Mesenchymal stem cell (in vitro differentiated cells and primary cell): ENCODE measurements around the gene NEK11.
"Not testable (repeated sequence)": the region's sequence is repeated elsewhere in the genome, so short reads cannot be mapped to it uniquely, and the experiment has no call there.

Experiments
- DNase-seq: peaks from one replicate; pipeline ENCODE4 v3.0.0-alpha.2; 2013
- H2AFZ ChIP-seq: one replicate; pipeline ENCODE4 v1.6.1; 2013; ENCODE audit warnings: low read depth, mild to moderate bottlenecking, control low read depth, inconsistent platforms, low read length, moderate library complexity
- H2AK5ac ChIP-seq: 2 replicates; pipeline ENCODE4 v1.6.1; 2013; ENCODE audit warnings: low read length, moderate library complexity, mild to moderate bottlenecking, inconsistent platforms; ENCODE audit not compliant: severe bottlenecking
- H2BK120ac ChIP-seq: one replicate; pipeline ENCODE4 v1.6.1; 2013; ENCODE audit warnings: low read depth, mild to moderate bottlenecking, inconsistent platforms, low read length, moderate library complexity
- H2BK12ac ChIP-seq, 2 experiments: one replicate each; pipeline ENCODE4 v1.6.1; 2013; ENCODE audit warnings: inconsistent platforms in 2 of 2, low read length in 2 of 2, mild to moderate bottlenecking in 2 of 2, moderate library complexity in 2 of 2, control low read depth in 1 of 2
- H2BK15ac ChIP-seq: one replicate; pipeline ENCODE4 v1.6.1; 2013; ENCODE audit warnings: mild to moderate bottlenecking, low read depth, inconsistent platforms; ENCODE audit not compliant: poor library complexity, severe bottlenecking
- H2BK5ac ChIP-seq: 2 replicates; pipeline ENCODE4 v1.6.1; 2013; ENCODE audit warnings: low read depth, mild to moderate bottlenecking, low read length, control low read depth, inconsistent platforms; ENCODE audit not compliant: poor library complexity, severe bottlenecking
- H3K14ac ChIP-seq, 2 experiments: one replicate each; pipeline ENCODE4 v1.6.1; 2013; ENCODE audit warnings: inconsistent platforms in 2 of 2, low read length in 2 of 2, control low read depth in 1 of 2, mild to moderate bottlenecking in 1 of 2, moderate library complexity in 1 of 2
- H3K18ac ChIP-seq, 2 experiments: one replicate each; pipeline ENCODE4 v1.6.1; 2013; ENCODE audit warnings: inconsistent platforms in 2 of 2, low read length in 2 of 2, control low read depth in 1 of 2, low read depth in 1 of 2, mild to moderate bottlenecking in 1 of 2
- H3K23ac ChIP-seq, 2 experiments: one replicate each; pipeline ENCODE4 v1.6.1; 2013; ENCODE audit warnings: inconsistent platforms in 2 of 2, low read length in 2 of 2, mild to moderate bottlenecking in 2 of 2, moderate library complexity in 2 of 2, control low read depth in 1 of 2
- H3K27ac ChIP-seq: 2 replicates; pipeline ENCODE4 v1.5.1; 2013; ENCODE audit warnings: mild to moderate bottlenecking, moderate library complexity, low read length, control low read depth, inconsistent platforms; ENCODE audit not compliant: poor library complexity, severe bottlenecking
- H3K27me3 ChIP-seq, 2 experiments: 2 replicates each; pipeline versions ENCODE4 v1.6.1 to v1.7.0; 2013; ENCODE audit warnings: low read length in 2 of 2, mild to moderate bottlenecking in 2 of 2, moderate library complexity in 2 of 2, control low read depth in 1 of 2, inconsistent platforms in 1 of 2; ENCODE audit not compliant: control insufficient read depth in 1 of 2, insufficient read depth in 1 of 2
- H3K36me3 ChIP-seq, 2 experiments: 2 replicates each; pipeline versions ENCODE4 v1.6.1 to v1.7.0; 2013; ENCODE audit warnings: low read length in 2 of 2, control low read depth in 1 of 2, inconsistent platforms in 1 of 2, low read depth in 1 of 2, mild to moderate bottlenecking in 1 of 2; ENCODE audit not compliant: insufficient read depth in 2 of 2, control insufficient read depth in 1 of 2
- H3K4ac ChIP-seq, 2 experiments: one replicate each; pipeline ENCODE4 v1.6.1; 2013; ENCODE audit warnings: inconsistent platforms in 2 of 2, low read length in 2 of 2, mild to moderate bottlenecking in 2 of 2, moderate library complexity in 2 of 2, control low read depth in 1 of 2, low read depth in 1 of 2
- H3K4me1 ChIP-seq: 2 replicates; pipeline ENCODE4 v1.6.1; 2013; ENCODE audit warnings: low read depth, low read length, control low read depth; ENCODE audit not compliant: control insufficient read depth, insufficient read depth
- H3K4me2 ChIP-seq: 2 replicates; pipeline ENCODE4 v1.6.1; 2013; ENCODE audit warnings: low read length, mild to moderate bottlenecking, inconsistent platforms; ENCODE audit not compliant: poor library complexity, severe bottlenecking
- H3K4me3 ChIP-seq, 2 experiments: 2 replicates each; pipeline versions ENCODE4 v1.5.1 to v1.7.0; 2013; ENCODE audit warnings: low read length in 2 of 2, mild to moderate bottlenecking in 2 of 2, control low read depth in 1 of 2, low read depth in 1 of 2; ENCODE audit not compliant: insufficient read depth in 1 of 2
- H3K79me1 ChIP-seq: replicated peaks from 2 replicates; pipeline ENCODE4 v1.6.1; 2013; ENCODE audit warnings: mild to moderate bottlenecking, control low read depth, low read length, inconsistent platforms; ENCODE audit not compliant: poor library complexity, severe bottlenecking
- H3K9ac ChIP-seq: 2 replicates; pipeline ENCODE4 v1.7.0; 2013; ENCODE audit warnings: mild to moderate bottlenecking, low read length, moderate library complexity
- H3K9me3 ChIP-seq: 2 replicates; pipeline ENCODE4 v1.7.0; 2013; ENCODE audit warnings: mild to moderate bottlenecking, low read length; ENCODE audit not compliant: control insufficient read depth
- H4K8ac ChIP-seq: one replicate; pipeline ENCODE4 v1.6.1; 2013; ENCODE audit warnings: inconsistent platforms, mild to moderate bottlenecking, low read length, moderate library complexity
- H4K91ac ChIP-seq: one replicate; pipeline ENCODE4 v1.6.1; 2013; ENCODE audit warnings: mild to moderate bottlenecking, low read length, inconsistent platforms
- WGBS: methylation state at CpG from one replicate; pipeline ENCODE4 v1.1.7; 2013; ENCODE audit warnings: mixed read lengths; 5-methylcytosine and 5-hydroxymethylcytosine counted together

Gene NEK11

GRCh38 chr3:131036200-131036816 lies 9.6 kb downstream of the NEK11 start:
- H3K23ac ChIP-seq = no peak overlapping the region
- H3K14ac ChIP-seq = no peak overlapping the region

GRCh38 chr3:131036986-131037385 lies 10.3 kb downstream of the NEK11 start:
- no peak overlapping the region for H2BK15ac ChIP-seq
- no peak overlapping the region for H4K8ac ChIP-seq
- no peak overlapping the region for H3K27ac ChIP-seq
- no peak overlapping the region for H3K9ac ChIP-seq
- H3K4me1 ChIP-seq = no peaks in the 10 kb centered on the region
- WGBS = 89% methylated on average over 3 of the region's 5 CpGs
- no peak overlapping the region for H3K14ac ChIP-seq
- DNase-seq = no peak
- peaks cover 1% of the 10 kb centered on the region for H3K79me1 ChIP-seq
- H3K4ac ChIP-seq = no peak overlapping the region
- H2AK5ac ChIP-seq = no peak overlapping the region
- peaks cover 0 to 3% of the 10 kb centered on the region in 2 experiments for H3K36me3 ChIP-seq
- H3K9me3 ChIP-seq = no peaks in the 10 kb centered on the region
- H3K27me3 ChIP-seq = no peaks in the 10 kb centered on the region
- no peak overlapping the region for H3K4me2 ChIP-seq
- H3K18ac ChIP-seq = no peak overlapping the region
- no peak overlapping the region for H4K91ac ChIP-seq
- H2BK120ac ChIP-seq = no peak overlapping the region
- H2BK12ac ChIP-seq = no peak overlapping the region
- no peak overlapping the region for H3K4me3 ChIP-seq
- no peak overlapping the region for H3K23ac ChIP-seq
- H2AFZ ChIP-seq = no peak overlapping the region
- H2BK5ac ChIP-seq = no peak overlapping the region

More at GRCh38 chr3:131036200-131036816, 9.6 kb downstream of the NEK11 start:
- H2BK15ac ChIP-seq = no peak overlapping the region
- no peak overlapping the region for H3K4me3 ChIP-seq
- H3K4me1 ChIP-seq = no peaks in the 10 kb centered on the region
- peak; percentile 13 for DNase-seq
- no peak overlapping the region for H2AK5ac ChIP-seq
- H4K8ac ChIP-seq = no peak overlapping the region
- H3K36me3 ChIP-seq = peaks cover 0 to 3% of the 10 kb centered on the region in 2 experiments
- no peak overlapping the region for H3K18ac ChIP-seq
- WGBS = 78% methylated on average over 1 of the region's 1 CpG
- H3K4ac ChIP-seq = no peak overlapping the region
- H4K91ac ChIP-seq = no peak overlapping the region
- no peaks in the 10 kb centered on the region for H3K9me3 ChIP-seq
- H3K9ac ChIP-seq = no peak overlapping the region
- H3K27ac ChIP-seq = no peak overlapping the region
- no peak overlapping the region for H2BK120ac ChIP-seq
- peaks cover 1% of the 10 kb centered on the region for H3K79me1 ChIP-seq
- H3K27me3 ChIP-seq = no peaks in the 10 kb centered on the region
- H2BK5ac ChIP-seq = no peak overlapping the region
- no peak overlapping the region for H2AFZ ChIP-seq
- H3K4me2 ChIP-seq = no peak overlapping the region
- no peak overlapping the region for H2BK12ac ChIP-seq

GRCh38 chr3:131038326-131038725 lies 11.6 kb downstream of the NEK11 start:
- H3K14ac ChIP-seq = no peak overlapping the region
- H3K9me3 ChIP-seq = no peaks in the 10 kb centered on the region
- no peak overlapping the region for H2BK120ac ChIP-seq
- H3K18ac ChIP-seq = no peak overlapping the region
- H3K23ac ChIP-seq = no peak overlapping the region
- no peak for DNase-seq
- H3K27me3 ChIP-seq = no peaks in the 10 kb centered on the region
- peaks cover 0 to 3% of the 10 kb centered on the region in 2 experiments for H3K36me3 ChIP-seq
- no peak overlapping the region for H3K4ac ChIP-seq
- WGBS = 80% methylated on average over 1 of the region's 2 CpGs
- peak overlapping the region in 1 of 2 experiments; percentile 29 for H3K4me3 ChIP-seq
- peak overlapping the region; percentile 51 for H3K9ac ChIP-seq
- no peak overlapping the region for H2BK12ac ChIP-seq
- no peak overlapping the region for H2BK15ac ChIP-seq
- H4K8ac ChIP-seq = no peak overlapping the region
- H3K4me1 ChIP-seq = no peaks in the 10 kb centered on the region
- peaks cover 1% of the 10 kb centered on the region for H3K79me1 ChIP-seq
- H3K4me2 ChIP-seq = no peak overlapping the region
- H2AK5ac ChIP-seq = no peak overlapping the region
- H2BK5ac ChIP-seq = no peak overlapping the region
- no peak overlapping the region for H3K27ac ChIP-seq
- no peak overlapping the region for H4K91ac ChIP-seq
- H2AFZ ChIP-seq = no peak overlapping the region

GRCh38 chr3:131042271-131042985 lies 15.8 kb downstream of the NEK11 start:
- H2AFZ ChIP-seq, H3K4me3 ChIP-seq, H3K79me1 ChIP-seq, H4K91ac ChIP-seq, H2BK120ac ChIP-seq, H3K27me3 ChIP-seq, DNase-seq, H3K36me3 ChIP-seq, H3K4me2 ChIP-seq, H3K27ac ChIP-seq, H2BK15ac ChIP-seq, H3K4me1 ChIP-seq, H2BK12ac ChIP-seq, H3K9me3 ChIP-seq, H4K8ac ChIP-seq, H3K14ac ChIP-seq, H2AK5ac ChIP-seq, H2BK5ac ChIP-seq, H3K23ac ChIP-seq, H3K18ac ChIP-seq, H3K9ac ChIP-seq, H3K4ac ChIP-seq: not testable (repeated sequence)
- 84% methylated on average over 10 of the region's 10 CpGs for WGBS
